HEK293 (cell line): Measurements from ENCODE around the gene RYR2.
A peak's percentile ranks its signal among the peaks of the same experiment; 100 is the strongest.
"Not testable (repeated sequence)": the region's sequence is repeated elsewhere in the genome, so short reads cannot be mapped to it uniquely, and the experiment has no call there.

ENCODE experiments used
- CTCF ChIA-PET: fragments of 350-600 bp; formaldehyde crosslinking; extraction: SDS; loops from one replicate; lab custom pipeline; 2021; ENCODE audit warnings: antibody characterized with exemption; lab: Yijun Ruan, JAX
- POLR2A ChIA-PET: fragments of 300-600 bp; formaldehyde crosslinking; extraction: SDS; loops from one replicate; lab custom pipeline; 2020; ENCODE audit warnings: antibody characterized with exemption, inconsistent platforms; lab: Yijun Ruan, JAX
- H3K27ac ChIP-seq: fragments of 200-500 bp; sonication (Bioruptor generic); 2 replicates; pipeline ENCODE4 v1.5.1; 2014; ENCODE audit warnings: low read depth, low read length, control low read depth, inconsistent platforms; ENCODE audit errors: extremely low read depth
- H3K36me3 ChIP-seq, 2 experiments: fragments of 200-500 bp in 1 of 2; sonication (Bioruptor generic) in 1 of 2; 1 replicate in 1 of 2; 2 replicates in 1 of 2; pipeline ENCODE4 v1.5.1; 2014 to 2017; ENCODE audit warnings: inconsistent platforms in 2 of 2, low read length in 2 of 2; ENCODE audit not compliant: control insufficient read depth in 2 of 2, insufficient read depth in 1 of 2
- H3K4me1 ChIP-seq: fragments of 200-500 bp; sonication (Bioruptor generic); 2 replicates; pipeline ENCODE4 v1.5.1; 2014; ENCODE audit warnings: mild to moderate bottlenecking, low read length, inconsistent platforms; ENCODE audit not compliant: control insufficient read depth, insufficient read depth
- H3K4me3 ChIP-seq: 2 replicates; pipeline ENCODE4 v1.5.1; 2011; ENCODE audit warnings: low read depth, mild to moderate bottlenecking, control low read depth, low read length, moderate library complexity
- H3K9me3 ChIP-seq: fragments of 200-500 bp; sonication (Bioruptor generic); 2 replicates; pipeline ENCODE4 v1.5.1; 2014; ENCODE audit warnings: low read depth, low read length, inconsistent platforms; ENCODE audit not compliant: control insufficient read depth, insufficient read depth
- GLIS2 ChIP-seq: fragments of 450-650 bp; formaldehyde crosslinking; IDR thresholded peaks from 2 replicates; pipeline ENCODE4 v1.5.1; 2016; ENCODE audit warnings: missing biosample characterization, missing genetic modification characterization
- HOXD13 ChIP-seq: sonication (generic); formaldehyde crosslinking; IDR thresholded peaks from 2 replicates; pipeline ENCODE4 v1.8.0; 2022; ENCODE audit warnings: missing genetic modification reagents, borderline replicate concordance
- PRDM10 ChIP-seq: fragments of 450-650 bp; formaldehyde crosslinking; IDR thresholded peaks from 2 replicates; pipeline ENCODE4 v1.5.1; 2016; ENCODE audit warnings: missing biosample characterization, missing genetic modification characterization
- ZBTB17 ChIP-seq: fragments of 450-650 bp; formaldehyde crosslinking; IDR thresholded peaks from 2 replicates; pipeline ENCODE4 v1.5.1; 2016; ENCODE audit warnings: missing biosample characterization, missing genetic modification characterization
- ZBTB8A ChIP-seq: fragments of 450-650 bp; formaldehyde crosslinking; IDR thresholded peaks from 2 replicates; pipeline ENCODE4 v1.5.1; 2016; ENCODE audit warnings: missing biosample characterization, missing genetic modification characterization
- ZNF140 ChIP-seq: fragments of 450-650 bp; formaldehyde crosslinking; IDR thresholded peaks from 2 replicates; pipeline ENCODE4 v1.5.1; 2016; ENCODE audit warnings: missing biosample characterization, missing genetic modification characterization
- ZNF19 ChIP-seq: fragments of 450-650 bp; formaldehyde crosslinking; IDR thresholded peaks from 2 replicates; pipeline ENCODE4; 2016; ENCODE audit warnings: missing biosample characterization, missing genetic modification characterization, low read depth
- ZNF202 ChIP-seq: fragments of 450-650 bp; formaldehyde crosslinking; IDR thresholded peaks from 2 replicates; pipeline ENCODE4 v1.5.1; 2016; ENCODE audit warnings: missing biosample characterization, missing genetic modification characterization, borderline replicate concordance
- ZNF214 ChIP-seq: fragments of 450-650 bp; formaldehyde crosslinking; IDR thresholded peaks from 2 replicates; pipeline ENCODE4 v1.5.1; 2017; ENCODE audit warnings: missing biosample characterization, mild to moderate bottlenecking, missing genetic modification characterization, borderline replicate concordance
- ZNF248 ChIP-seq: fragments of 450-650 bp; formaldehyde crosslinking; IDR thresholded peaks from 2 replicates; pipeline ENCODE4 v1.5.1; 2017; ENCODE audit warnings: missing biosample characterization, missing genetic modification characterization
- ZNF341 ChIP-seq: fragments of 450-650 bp; formaldehyde crosslinking; IDR thresholded peaks from 2 replicates; pipeline ENCODE4; 2016; ENCODE audit warnings: low read depth, missing biosample characterization, missing genetic modification characterization
- ZNF350 ChIP-seq: fragments of 450-650 bp; formaldehyde crosslinking; IDR thresholded peaks from 2 replicates; pipeline ENCODE4 v1.5.0; 2017; ENCODE audit warnings: missing biosample characterization, mild to moderate bottlenecking, missing genetic modification characterization
- ZNF426 ChIP-seq: fragments of 450-650 bp; formaldehyde crosslinking; IDR thresholded peaks from 2 replicates; pipeline ENCODE4 v1.5.1; 2017; ENCODE audit warnings: missing biosample characterization, missing genetic modification characterization, mild to moderate bottlenecking, inconsistent platforms, moderate library complexity
- ZNF433 ChIP-seq: fragments of 450-650 bp; formaldehyde crosslinking; IDR thresholded peaks from 2 replicates; pipeline ENCODE4 v1.5.1; 2016; ENCODE audit warnings: missing biosample characterization, missing genetic modification characterization, low read depth
- ZNF585B ChIP-seq: fragments of 450-650 bp; formaldehyde crosslinking; IDR thresholded peaks from 2 replicates; pipeline ENCODE4 v1.5.1; 2016; ENCODE audit warnings: missing biosample characterization, missing genetic modification characterization
- ZNF629 ChIP-seq: fragments of 450-650 bp; formaldehyde crosslinking; IDR thresholded peaks from 2 replicates; pipeline ENCODE4 v1.5.1; 2017; ENCODE audit warnings: missing biosample characterization, missing genetic modification characterization
- ZNF654 ChIP-seq: fragments of 450-650 bp; formaldehyde crosslinking; IDR thresholded peaks from 2 replicates; pipeline ENCODE4 v1.5.1; 2016; ENCODE audit warnings: low read depth, missing biosample characterization, missing genetic modification characterization
- ZNF660 ChIP-seq: fragments of 450-650 bp; IDR thresholded peaks from 2 replicates; pipeline ENCODE4 v1.5.1; 2018; ENCODE audit warnings: missing biosample characterization, mild to moderate bottlenecking, missing genetic modification characterization
- ZNF768 ChIP-seq: fragments of 450-650 bp; formaldehyde crosslinking; IDR thresholded peaks from 2 replicates; pipeline ENCODE4 v1.5.1; 2018; ENCODE audit warnings: missing biosample characterization, mild to moderate bottlenecking, missing genetic modification characterization
- ZSCAN30 ChIP-seq: fragments of 450-650 bp; IDR thresholded peaks from 2 replicates; pipeline ENCODE4 v1.5.1; 2018; ENCODE audit warnings: missing biosample characterization, mild to moderate bottlenecking, missing genetic modification characterization, moderate library complexity
- TF ChIP-seq, protein P1 (sequence below): fragments of 450-650 bp; formaldehyde crosslinking; IDR thresholded peaks from 2 replicates; pipeline ENCODE4 v1.5.1; 2016; ENCODE audit warnings: missing biosample characterization, missing genetic modification characterization
- TF ChIP-seq, protein P2 (sequence below): fragments of 450-650 bp; formaldehyde crosslinking; IDR thresholded peaks from 2 replicates; pipeline ENCODE4 v1.5.1; 2016; ENCODE audit warnings: missing biosample characterization, missing genetic modification characterization
- TF ChIP-seq, protein P3 (sequence below): fragments of 450-650 bp; IDR thresholded peaks from 2 replicates; pipeline ENCODE4 v1.5.1; 2018; ENCODE audit warnings: missing biosample characterization, missing genetic modification characterization

RYR2 gene

DNA sequence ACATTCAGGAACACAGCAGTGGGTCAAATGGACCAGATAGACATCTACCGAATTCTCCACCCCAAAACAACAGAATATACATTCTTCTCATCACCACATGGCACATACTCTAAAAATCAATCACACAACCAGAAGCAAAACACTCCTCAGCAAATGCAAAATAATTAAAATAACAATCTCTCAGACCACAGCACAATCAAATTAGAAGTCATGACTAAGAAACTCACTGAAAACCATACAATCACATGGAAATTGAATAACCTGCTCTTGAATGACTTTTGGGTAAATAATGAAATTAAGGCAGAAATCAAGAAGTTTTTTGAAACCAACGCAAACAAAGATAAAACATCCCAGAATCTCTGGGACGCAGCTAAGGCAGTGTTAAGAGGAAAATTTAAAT is 799.5 kb downstream of the RYR2 start:
- H3K36me3 ChIP-seq: no peaks in the 10 kb centered on the region
- no peak overlapping the region for H3K4me3 ChIP-seq
- no peaks in the 10 kb centered on the region for H3K9me3 ChIP-seq
- TF ChIP-seq ZNF19 (tag by site-specific recombination) (no peak), ZNF140 (tag by site-specific recombination) (no peak), ZNF350 (tag by site-specific recombination) (no peak), ZNF433 (tag by site-specific recombination) (no peak), ZNF341 (tag by site-specific recombination) (no peak), GLIS2 (tag by site-specific recombination) (no peak), ZSCAN30 (tag by site-specific recombination) (no peak), ZNF629 (tag by site-specific recombination) (no peak), HOXD13 (no peak), ZNF426 (tag by site-specific recombination) (no peak), PRDM10 (tag by site-specific recombination) (no peak), ZNF585B (tag by site-specific recombination) (no peak)
- TF ChIP-seq, protein P1, sequence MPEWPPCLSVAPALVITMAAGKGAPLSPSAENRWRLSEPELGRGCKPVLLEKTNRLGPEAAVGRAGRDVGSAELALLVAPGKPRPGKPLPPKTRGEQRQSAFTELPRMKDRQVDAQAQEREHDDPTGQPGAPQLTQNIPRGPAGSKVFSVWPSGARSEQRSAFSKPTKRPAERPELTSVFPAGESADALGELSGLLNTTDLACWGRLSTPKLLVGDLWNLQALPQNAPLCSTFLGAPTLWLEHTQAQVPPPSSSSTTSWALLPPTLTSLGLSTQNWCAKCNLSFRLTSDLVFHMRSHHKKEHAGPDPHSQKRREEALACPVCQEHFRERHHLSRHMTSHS: no peak
- ChIA-PET CTCF (interaction anchor here (1.3 to 2.8 kb wide), 2 partner anchors 10 to 23 kb away, joined by 4 to 24 read pairs; no protein-coding TSS in a partner anchor), POLR2A (no interaction called here)
- H3K4me1 ChIP-seq: no peaks in the 10 kb centered on the region
- H3K27ac ChIP-seq: no peak overlapping the region

DNA sequence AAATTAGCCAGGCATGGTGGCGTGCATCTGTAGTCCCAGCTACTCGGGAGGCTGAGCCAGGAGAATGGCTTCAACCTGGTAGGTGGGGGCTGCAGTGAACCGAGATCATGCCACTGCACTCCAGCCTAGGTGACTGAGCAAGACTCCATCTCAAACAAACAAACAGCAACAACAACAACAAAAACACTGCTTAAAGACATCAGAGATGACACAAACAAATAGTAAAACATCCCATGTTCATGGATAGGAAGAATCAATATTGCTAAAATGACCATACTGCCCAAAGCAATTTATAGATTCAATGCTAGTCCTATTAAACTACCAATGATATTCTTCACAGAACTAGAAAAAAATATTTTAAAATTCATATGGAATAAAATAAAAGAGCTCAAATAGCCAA is 801.5 kb downstream of the RYR2 start:
- CTCF ChIA-PET, H3K36me3 ChIP-seq, H3K4me3 ChIP-seq, H3K27ac ChIP-seq, H3K4me1 ChIP-seq, POLR2A ChIA-PET, H3K9me3 ChIP-seq: not testable (repeated sequence)
- peak; percentile 95 for TF ChIP-seq ZNF248 (tag by site-specific recombination)

DNA sequence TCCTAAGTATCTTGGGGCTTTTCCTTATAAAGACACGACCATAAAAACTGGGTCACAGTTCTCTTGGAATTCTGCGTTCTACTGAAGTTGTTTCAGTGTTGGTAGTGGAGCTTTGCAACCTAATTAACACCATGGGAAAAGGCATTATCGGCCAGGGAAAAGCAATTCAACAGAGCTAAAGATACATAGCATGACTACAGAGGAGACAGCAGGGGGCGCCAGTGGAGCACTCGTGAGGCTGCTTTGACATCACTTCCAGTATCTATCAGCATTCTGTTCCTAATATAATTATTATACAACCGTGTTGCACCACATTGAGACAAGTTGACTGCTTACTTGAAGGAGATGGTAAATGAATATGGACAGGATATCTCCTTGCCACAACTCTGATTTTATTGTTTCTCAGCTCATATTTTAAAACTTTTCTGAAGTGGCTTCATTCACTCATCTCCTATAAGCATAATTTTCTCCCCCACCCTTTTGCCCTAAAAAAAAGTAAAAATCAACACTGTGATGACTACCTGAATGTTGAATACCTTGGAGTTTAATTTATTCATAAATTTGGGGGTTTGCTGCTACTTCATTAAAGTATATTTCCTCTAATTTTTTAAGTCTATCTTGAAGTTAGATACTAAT is 809.3 kb downstream of the RYR2 start:
- ChIA-PET CTCF (interaction anchor here (0.5 to 7.4 kb wide), 61 partner anchors 9 to 1355 kb away, joined by 3 to 120 read pairs (median 4); no protein-coding TSS in a partner anchor), POLR2A (interaction anchor here (0.5 kb wide), 1 partner anchor 199 kb away, joined by 3 read pairs; no protein-coding TSS in a partner anchor)
- H3K4me1 ChIP-seq: no peaks in the 10 kb centered on the region
- no peaks in the 10 kb centered on the region for H3K9me3 ChIP-seq
- H3K36me3 ChIP-seq: no peaks in the 10 kb centered on the region
- H3K27ac ChIP-seq: no peak overlapping the region
- H3K4me3 ChIP-seq: no peak overlapping the region
- TF ChIP-seq ZBTB17 (tag by site-specific recombination): peak; percentile 68
- TF ChIP-seq, protein P2, sequence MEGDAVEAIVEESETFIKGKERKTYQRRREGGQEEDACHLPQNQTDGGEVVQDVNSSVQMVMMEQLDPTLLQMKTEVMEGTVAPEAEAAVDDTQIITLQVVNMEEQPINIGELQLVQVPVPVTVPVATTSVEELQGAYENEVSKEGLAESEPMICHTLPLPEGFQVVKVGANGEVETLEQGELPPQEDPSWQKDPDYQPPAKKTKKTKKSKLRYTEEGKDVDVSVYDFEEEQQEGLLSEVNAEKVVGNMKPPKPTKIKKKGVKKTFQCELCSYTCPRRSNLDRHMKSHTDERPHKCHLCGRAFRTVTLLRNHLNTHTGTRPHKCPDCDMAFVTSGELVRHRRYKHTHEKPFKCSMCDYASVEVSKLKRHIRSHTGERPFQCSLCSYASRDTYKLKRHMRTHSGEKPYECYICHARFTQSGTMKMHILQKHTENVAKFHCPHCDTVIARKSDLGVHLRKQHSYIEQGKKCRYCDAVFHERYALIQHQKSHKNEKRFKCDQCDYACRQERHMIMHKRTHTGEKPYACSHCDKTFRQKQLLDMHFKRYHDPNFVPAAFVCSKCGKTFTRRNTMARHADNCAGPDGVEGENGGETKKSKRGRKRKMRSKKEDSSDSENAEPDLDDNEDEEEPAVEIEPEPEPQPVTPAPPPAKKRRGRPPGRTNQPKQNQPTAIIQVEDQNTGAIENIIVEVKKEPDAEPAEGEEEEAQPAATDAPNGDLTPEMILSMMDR (tag by site-specific recombination): peak; percentile 30; the same call in 1 of the 2 replicates
- no peak for TF ChIP-seq ZBTB8A (tag by site-specific recombination)
- TF ChIP-seq, protein P3, sequence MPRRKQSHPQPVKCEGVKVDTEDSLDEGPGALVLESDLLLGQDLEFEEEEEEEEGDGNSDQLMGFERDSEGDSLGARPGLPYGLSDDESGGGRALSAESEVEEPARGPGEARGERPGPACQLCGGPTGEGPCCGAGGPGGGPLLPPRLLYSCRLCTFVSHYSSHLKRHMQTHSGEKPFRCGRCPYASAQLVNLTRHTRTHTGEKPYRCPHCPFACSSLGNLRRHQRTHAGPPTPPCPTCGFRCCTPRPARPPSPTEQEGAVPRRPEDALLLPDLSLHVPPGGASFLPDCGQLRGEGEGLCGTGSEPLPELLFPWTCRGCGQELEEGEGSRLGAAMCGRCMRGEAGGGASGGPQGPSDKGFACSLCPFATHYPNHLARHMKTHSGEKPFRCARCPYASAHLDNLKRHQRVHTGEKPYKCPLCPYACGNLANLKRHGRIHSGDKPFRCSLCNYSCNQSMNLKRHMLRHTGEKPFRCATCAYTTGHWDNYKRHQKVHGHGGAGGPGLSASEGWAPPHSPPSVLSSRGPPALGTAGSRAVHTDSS (tag by site-specific recombination): no peak
- TF ChIP-seq ZNF654 (tag by site-specific recombination): peak; percentile 81
- no peak for TF ChIP-seq ZNF202 (tag by site-specific recombination)
- TF ChIP-seq ZNF768 (tag by site-specific recombination): no peak
- TF ChIP-seq HOXD13: no peak
- peak; percentile 72 for TF ChIP-seq ZNF660 (tag by site-specific recombination)
- no peak for TF ChIP-seq ZNF214 (tag by site-specific recombination)
